A673 (cell line): ENCODE data around the gene SFT2D2.

ENCODE experiments used
- CTCF ChIP-seq: fragments of 300-800, 200-600 bp; sonication (generic); conservative IDR thresholded peaks from 2 replicates; pipeline ENCODE4 v1.5.1; 2017; ENCODE audit warnings: low read depth, mild to moderate bottlenecking, antibody characterized with exemption, low read length, moderate library complexity, mixed read lengths
- EZH2 ChIP-seq: fragments of 200-600 bp; sonication (generic); IDR thresholded peaks from 2 replicates; pipeline ENCODE4 v1.6.1; 2017; ENCODE audit warnings: borderline replicate concordance, low read depth, mild to moderate bottlenecking, mixed read lengths, antibody characterized with exemption, low read length; ENCODE audit not compliant: poor library complexity, severe bottlenecking

DNA sequence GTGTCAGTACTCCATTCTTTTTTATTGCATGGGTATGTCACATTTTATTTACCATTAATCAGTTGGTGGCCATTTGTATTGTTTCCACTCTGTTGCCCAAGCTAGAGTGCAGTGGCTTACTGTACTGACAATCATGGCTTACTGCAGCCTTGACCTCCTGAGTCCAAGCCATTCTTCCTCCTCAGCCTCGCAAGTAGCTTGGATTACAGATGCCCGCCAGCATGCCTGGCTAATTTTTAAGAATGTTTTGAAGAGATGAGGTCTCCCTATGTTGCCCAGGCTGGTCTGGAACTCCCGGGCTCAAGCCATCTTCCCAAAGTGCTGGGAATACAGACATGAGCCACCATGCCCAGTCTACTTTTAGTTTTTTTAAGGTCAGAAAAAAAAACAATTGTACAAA, 813 bp upstream of the SFT2D2 start:
- TF ChIP-seq CTCF, result no peak
- no peak for TF ChIP-seq EZH2
